DMS153 (cell line): ENCODE measurements around the gene TXLNB.
"Not testable (repeated sequence)": the region's sequence is repeated elsewhere in the genome, so short reads cannot be mapped to it uniquely, and the experiment has no call there.

Experiments
- DNase-seq: peaks from one replicate; lab custom pipeline; 2025; lab: John Stamatoyannopoulos, UW

TXLNB gene

DNA sequence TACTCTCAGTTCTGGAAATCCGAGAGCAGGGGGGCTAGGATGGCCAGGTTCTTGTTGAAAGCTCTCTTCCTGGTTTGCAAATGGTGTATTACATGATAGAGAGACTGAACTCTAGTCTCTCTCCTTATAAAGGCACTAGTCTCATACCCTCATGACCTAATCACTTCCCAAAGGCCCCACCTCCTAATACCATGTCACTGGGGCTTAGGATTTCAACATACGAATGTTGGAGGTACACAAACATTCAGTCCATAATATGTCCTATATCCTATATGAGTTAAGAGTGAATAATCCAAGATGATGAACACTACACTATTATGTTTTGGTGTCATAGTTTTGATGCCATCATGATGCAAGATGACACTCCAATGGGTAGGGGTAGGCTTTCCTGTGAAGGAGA, 20.0 kb upstream of the TXLNB start:
- no peak for DNase-seq

DNA sequence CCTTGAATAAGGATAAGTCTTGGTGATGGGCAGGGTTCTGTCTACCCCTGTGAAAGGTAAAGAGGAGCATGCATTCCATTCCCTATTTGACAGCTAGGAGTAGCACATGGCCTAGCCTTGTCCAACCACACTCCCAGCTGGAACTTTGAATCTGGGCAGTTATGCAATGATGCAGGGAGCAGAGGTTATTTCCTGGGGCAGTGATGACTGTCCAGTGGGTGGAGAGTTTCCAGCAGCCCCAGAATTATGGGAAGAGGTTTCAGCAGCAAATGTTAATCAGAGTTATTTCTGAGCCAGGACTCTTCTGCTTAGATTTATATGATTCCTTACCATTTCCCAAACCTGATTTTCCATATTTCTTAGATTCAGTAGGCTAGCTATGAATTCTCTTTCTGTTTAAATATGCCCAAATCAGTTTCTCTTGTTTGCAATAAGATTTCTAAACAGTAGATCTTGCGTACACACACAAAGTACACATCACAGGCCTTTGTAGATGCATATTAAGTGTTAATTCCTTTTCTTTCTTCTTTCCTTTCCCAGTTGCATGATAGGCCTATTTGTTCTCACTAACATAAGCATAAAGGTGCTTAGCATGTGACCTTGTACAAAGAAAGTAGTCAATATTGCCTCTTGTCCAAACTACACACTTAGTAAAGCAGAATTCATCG, 17.3 kb upstream of the TXLNB start:
- no peak for DNase-seq

GRCh38 chr6:139308286-139308916, 16.6 kb upstream of the TXLNB start:
- no peak for DNase-seq

DNA sequence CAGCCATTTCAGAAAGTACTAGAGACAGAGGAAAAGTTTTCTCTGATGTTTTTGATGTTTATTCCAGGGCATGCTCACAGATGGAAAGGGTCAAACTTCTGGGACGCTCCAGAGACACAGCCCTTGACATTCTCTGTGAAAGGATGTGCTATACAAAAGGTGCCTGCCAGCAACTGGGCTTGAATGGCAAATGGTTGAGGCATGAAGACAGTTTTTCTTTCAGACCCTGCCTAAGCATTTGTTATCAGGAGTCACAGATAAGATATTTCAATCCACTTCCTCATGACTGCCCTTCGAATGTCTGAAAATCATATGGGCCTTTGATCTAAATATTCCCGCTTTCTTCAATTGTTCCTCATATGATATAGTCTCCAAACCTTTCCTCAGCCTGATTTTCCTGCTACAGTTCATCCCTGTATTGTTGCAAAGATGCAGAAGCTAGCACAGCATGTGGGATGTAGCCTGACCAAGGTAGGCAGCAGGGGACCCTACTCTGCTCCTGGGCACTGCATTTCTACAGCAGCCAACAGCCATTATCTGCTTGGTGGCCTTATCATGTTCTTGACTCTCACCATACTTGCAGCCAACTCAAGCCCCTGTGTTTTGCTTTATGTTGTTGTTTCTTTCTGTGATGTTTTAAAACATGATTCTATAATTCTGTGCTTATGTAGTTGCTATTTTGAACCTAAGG, 14.6 kb upstream of the TXLNB start:
- no peak for DNase-seq

DNA sequence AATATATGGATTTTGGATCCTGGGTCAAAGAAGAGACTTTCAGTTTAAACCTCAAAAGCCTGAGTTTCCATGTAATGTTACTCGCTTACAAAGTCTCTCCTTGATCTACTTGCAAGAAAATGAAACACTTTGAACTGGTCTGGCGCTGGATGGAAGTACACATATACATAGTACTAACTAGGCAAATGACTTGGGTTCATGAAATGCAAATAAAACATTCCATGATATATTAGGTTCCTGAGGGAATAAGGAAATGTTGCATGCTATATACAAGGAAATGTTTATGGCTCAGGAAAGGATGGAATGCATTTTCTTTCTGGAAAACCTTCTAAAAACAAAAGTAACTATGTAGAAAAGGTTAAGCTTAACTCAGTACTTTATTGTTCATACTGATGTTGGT, 11.4 kb upstream of the TXLNB start:
- no peak for DNase-seq

- no peak for DNase-seq
Measured at GRCh38 chr6:139297921-139298320, 6.1 kb upstream of the TXLNB start.

GRCh38 chr6:139296927-139297326, 5.1 kb upstream of the TXLNB start:
- no peak for DNase-seq

DNA sequence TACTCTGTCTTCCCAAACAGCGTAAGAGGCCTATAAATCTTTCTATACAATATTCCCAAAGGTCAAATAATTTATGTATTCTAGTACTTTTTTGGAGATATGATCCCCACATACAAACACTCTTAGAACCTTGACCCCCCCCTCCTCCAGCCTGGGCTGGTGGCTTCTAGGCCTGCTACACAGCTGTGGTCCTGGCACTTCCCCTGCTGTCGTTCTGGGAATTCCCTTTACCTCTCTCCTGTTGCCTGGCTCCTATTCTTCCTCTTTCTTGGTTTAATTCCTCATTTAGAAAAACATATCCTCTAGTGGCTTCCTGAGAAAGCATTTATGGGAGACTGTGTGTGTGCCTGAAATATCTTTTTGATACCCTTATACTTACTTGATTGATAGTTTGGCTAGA, 4.1 kb upstream of the TXLNB start:
- no peak for DNase-seq

- DNase-seq: no peak
Measured at GRCh38 chr6:139294090-139294489, 2.3 kb upstream of the TXLNB start.

GRCh38 chr6:139293230-139293629, 1.4 kb upstream of the TXLNB start:
- DNase-seq: not testable (repeated sequence)

DNA sequence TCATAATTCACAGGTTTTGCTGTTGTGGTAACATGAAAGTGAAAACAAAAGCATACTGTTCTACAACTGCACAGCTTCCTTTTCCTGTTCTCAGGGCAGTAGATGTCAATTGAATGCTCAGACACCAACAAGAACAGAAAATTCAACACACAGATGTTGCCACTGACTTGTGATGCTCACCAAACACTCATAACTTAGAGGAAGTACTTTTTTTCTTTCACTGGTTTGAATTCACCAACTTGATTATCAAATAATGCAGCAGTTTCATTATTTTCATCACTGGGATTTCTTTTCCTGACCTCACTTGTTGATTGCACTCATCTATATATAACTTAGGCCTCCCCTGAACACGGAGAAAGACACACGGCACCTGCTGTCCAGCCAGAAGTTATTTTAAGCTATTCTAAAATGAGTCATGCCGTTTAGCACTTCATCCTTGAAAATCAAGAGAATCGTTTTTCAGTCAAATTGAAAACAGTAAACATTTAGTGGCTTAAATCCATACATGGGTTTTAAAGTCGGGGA, 949 bp downstream of the TXLNB start:
- no peak for DNase-seq

- DNase-seq: no peak
Measured at GRCh38 chr6:139289233-139289632, 2.6 kb downstream of the TXLNB start.

DNA sequence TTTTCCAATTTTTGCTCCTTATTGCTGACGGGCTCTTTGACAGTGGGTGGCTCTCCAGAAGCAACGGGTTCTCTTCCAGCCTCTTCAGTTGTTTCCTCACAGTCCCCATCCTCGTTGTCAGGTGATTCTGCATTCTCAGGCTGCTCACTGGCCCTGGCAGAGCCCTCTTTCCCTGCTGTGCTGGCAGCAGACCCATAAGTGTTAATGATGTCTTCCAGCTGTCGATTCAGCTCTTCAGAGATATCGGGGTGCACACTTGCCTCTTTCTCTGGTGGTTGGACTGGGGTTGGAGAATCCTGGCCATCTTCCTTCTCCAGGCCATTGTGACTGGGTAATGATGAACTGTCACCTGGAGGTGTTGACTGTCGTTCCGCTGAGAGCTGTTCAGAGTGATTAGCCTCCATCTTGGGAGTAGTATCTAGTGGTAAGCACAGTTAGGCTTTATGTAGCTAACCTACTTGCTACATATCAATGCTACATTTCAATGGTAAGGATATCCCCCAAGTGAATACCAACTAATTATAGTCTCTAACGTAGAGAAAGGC, 3.2 kb downstream of the TXLNB start:
- DNase-seq: no peak

DNA sequence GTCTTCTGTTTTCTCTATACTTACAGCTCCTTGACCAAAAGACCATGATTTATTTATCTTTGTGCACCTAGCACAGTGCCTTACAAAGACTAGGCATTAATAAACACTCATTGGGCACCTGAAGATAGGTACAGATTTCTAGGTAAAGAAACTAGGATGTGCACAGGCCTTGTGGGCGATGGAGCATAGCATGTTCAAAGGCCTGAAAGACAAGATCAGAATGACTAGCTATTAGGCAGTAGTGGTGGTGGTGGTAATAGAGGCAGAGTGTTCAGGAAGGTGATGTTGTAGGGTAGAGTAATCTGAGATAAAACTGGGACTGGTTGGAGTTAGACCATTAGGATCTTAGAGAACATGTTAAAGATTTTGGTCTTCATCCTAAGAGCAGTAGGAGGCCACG, 3.9 kb downstream of the TXLNB start:
- no peak for DNase-seq

DNA sequence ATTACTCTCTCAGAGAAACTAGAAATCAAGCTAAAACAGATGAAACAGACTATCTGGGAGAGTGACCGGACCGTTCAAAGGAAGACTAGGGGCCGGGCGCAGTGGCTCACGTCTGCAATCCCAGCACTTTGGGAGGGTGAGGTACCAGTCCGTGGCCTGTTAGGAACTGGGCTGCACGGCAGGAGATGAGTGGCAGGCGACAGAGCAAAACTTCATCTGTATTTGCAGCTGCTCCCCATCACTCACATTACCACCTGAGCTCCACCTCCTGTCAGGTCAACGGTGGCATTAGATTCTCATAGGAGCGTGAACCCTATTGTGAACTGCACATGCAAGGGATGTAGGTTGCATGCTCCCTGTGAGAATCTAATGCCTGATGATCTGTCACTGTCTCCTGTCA, 5.4 kb downstream of the TXLNB start:
- DNase-seq: not testable (repeated sequence)

GRCh38 chr6:139285590-139285989, 6.2 kb downstream of the TXLNB start:
- DNase-seq: no peak

DNA sequence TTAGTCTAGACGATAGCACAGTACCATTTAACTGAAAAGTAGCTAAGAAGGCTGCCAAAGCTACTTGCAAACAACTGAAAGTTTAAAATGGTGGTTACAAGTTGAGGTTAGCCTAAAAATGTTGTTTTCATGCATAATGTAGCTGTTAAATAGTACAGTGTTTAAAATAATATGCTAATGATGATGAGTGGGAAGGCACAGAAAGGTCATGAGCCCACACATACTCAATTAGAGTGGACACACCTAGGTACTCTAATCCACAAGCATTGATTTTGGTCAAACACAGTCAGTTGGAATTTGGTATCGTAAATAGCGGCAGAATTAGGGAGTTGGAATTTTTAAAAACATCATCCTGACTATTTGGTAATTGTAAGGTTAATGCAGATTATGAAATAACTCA, 7.0 kb downstream of the TXLNB start:
- no peak for DNase-seq

DNA sequence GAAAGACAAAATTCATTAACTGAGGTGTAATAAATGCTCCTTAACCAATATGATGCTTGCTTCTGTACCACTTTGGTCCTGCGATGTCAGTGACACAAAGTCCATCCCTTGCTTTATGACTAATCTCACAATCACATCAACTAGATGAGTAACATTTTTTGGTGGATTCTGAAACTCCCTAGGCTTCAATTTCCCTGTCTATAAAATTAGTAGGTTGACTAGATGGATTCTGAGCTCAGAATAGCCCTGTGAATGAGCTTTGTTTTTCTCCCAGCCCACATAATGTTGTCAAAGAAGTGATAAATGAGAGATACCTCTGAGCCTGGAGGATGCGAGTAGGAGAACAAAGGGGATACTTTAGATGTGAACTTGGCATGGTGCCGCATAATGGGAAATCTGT, 9.1 kb downstream of the TXLNB start:
- no peak for DNase-seq

- DNase-seq: no peak
Measured at GRCh38 chr6:139278190-139278589, 13.6 kb downstream of the TXLNB start.

- no peak for DNase-seq
Measured at GRCh38 chr6:139277587-139277986, 14.2 kb downstream of the TXLNB start.

- no peak for DNase-seq
Measured at GRCh38 chr6:139277161-139277560, 14.6 kb downstream of the TXLNB start.

DNA sequence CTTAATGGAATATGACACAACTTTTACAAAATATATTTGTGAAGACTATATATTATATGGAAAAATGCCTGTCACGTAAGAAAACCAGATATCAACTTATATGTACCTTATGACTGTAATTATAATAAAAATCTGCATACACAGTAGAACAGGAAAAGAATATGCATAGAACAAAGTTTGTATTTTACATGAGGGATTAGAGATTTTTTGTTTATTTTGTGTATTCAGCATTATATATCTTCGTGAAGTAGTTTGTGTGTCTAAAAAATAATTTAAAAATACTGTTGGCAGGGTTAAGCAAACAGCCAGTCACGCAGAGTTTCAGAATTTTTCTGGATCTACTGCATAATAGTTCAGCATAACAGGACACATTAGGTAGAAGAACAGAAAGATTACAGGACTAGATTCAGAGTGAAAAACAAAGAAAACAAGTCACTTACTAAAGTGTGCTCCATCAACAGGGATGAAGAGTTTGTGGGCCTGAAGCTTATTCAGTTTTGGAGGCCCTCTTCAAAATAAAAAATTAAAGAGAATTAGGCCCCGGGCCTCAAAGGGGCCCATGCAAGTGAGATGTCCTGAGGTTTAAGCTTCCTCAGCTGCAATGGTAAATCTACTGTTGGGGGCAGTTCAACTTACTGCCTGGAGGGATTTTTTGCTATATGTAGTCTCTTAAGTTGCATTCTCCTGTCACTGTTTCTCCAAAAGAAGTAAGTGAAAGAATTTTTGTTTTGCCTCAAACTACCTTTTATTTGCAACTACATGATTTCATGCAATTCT, 16.3 kb downstream of the TXLNB start:
- no peak for DNase-seq
